ENCODE measurements around the gene CD9. TPM values are rescaled to one million over a fixed set of nuclear protein-coding genes. Genes with fewer than 3 reads are reported as not detected.
"Not testable (repeated sequence)": the region's sequence is repeated elsewhere in the genome, so short reads cannot be mapped to it uniquely, and the experiment has no call there.

Gene CD9
- total RNA-seq, 2 donors from 2014 or later: 249 to 300 TPM

- no peak overlapping the region for H3K4me3 ChIP-seq
- DNase-seq (ENCODE audit: low spot score): no peak
- TF ChIP-seq CTCF (IDR thresholded peaks at IDR 0.05): no peak
- no peaks in the 10 kb centered on the region for H3K9me3 ChIP-seq
- H3K27ac ChIP-seq: peak overlapping the region; percentile 76 to 87
- no peak for ATAC-seq (ENCODE audit: insufficient number of reproducible peaks, low FRiP score, low read depth)
- H3K36me3 ChIP-seq: no peaks in the 10 kb centered on the region
- peaks cover 19 to 41% of the 10 kb centered on the region in 2 donors for H3K4me1 ChIP-seq (ENCODE audit: control insufficient read depth in 1 of 2, low read depth in 2 of 2)
- H3K27me3 ChIP-seq (replicated peaks; ENCODE audit: insufficient read depth): no peaks in the 10 kb centered on the region
Observed at GRCh38 chr12:6189028-6189427, 11.2 kb upstream of the CD9 start.

GRCh38 chr12:6189952-6190598 lies 10.1 kb upstream of the CD9 start:
- not testable (repeated sequence) for ATAC-seq (ENCODE audit: insufficient number of reproducible peaks, low FRiP score, low read depth); H3K27ac ChIP-seq; H3K4me3 ChIP-seq

GRCh38 chr12:6190767-6191530 lies 9.3 kb upstream of the CD9 start:
- not testable (repeated sequence) for H3K27ac ChIP-seq; DNase-seq (ENCODE audit: low spot score); ATAC-seq (ENCODE audit: insufficient number of reproducible peaks, low FRiP score, low read depth); H3K27me3 ChIP-seq (replicated peaks; ENCODE audit: insufficient read depth); H3K36me3 ChIP-seq; H3K9me3 ChIP-seq; H3K4me3 ChIP-seq
- H3K4me1 ChIP-seq (ENCODE audit: control insufficient read depth in 1 of 2, low read depth in 2 of 2): peaks cover 13 to 27% of the 10 kb centered on the region in 2 donors

More at GRCh38 chr12:6189952-6190598, 10.1 kb upstream of the CD9 start:
- H3K27me3 ChIP-seq (replicated peaks; ENCODE audit: insufficient read depth); DNase-seq (ENCODE audit: low spot score); H3K9me3 ChIP-seq; H3K36me3 ChIP-seq: not testable (repeated sequence)
- H3K4me1 ChIP-seq (ENCODE audit: control insufficient read depth in 1 of 2, low read depth in 2 of 2): peaks cover 15 to 34% of the 10 kb centered on the region in 2 donors

- no peaks in the 10 kb centered on the region for H3K9me3 ChIP-seq
- ATAC-seq (ENCODE audit: insufficient number of reproducible peaks, low FRiP score, low read depth): no peak
Observed at GRCh38 chr12:6192604-6193380, 7.4 kb upstream of the CD9 start.

GRCh38 chr12:6193853-6194815 lies 6.1 kb upstream of the CD9 start:
- no peak for DNase-seq (ENCODE audit: low spot score)
- no peak overlapping the region for H3K27ac ChIP-seq
- no peaks in the 10 kb centered on the region for H3K9me3 ChIP-seq
- no peak overlapping the region for H3K4me3 ChIP-seq
- H3K27me3 ChIP-seq (replicated peaks; ENCODE audit: insufficient read depth): no peaks in the 10 kb centered on the region
- peaks cover 0 to 12% of the 10 kb centered on the region in 2 donors for H3K4me1 ChIP-seq (ENCODE audit: control insufficient read depth in 1 of 2, low read depth in 2 of 2)
- no peak for ATAC-seq (ENCODE audit: insufficient number of reproducible peaks, low FRiP score, low read depth)
- no peak for TF ChIP-seq CTCF (IDR thresholded peaks at IDR 0.05)
- H3K36me3 ChIP-seq: no peaks in the 10 kb centered on the region

More at GRCh38 chr12:6192604-6193380, 7.4 kb upstream of the CD9 start:
- H3K36me3 ChIP-seq: no peaks in the 10 kb centered on the region
- no peak for DNase-seq (ENCODE audit: low spot score)
- H3K27me3 ChIP-seq (replicated peaks; ENCODE audit: insufficient read depth): no peaks in the 10 kb centered on the region
- H3K4me3 ChIP-seq: no peak overlapping the region
- no peak for TF ChIP-seq CTCF (IDR thresholded peaks at IDR 0.05)
- peaks cover 3 to 13% of the 10 kb centered on the region in 2 donors for H3K4me1 ChIP-seq (ENCODE audit: control insufficient read depth in 1 of 2, low read depth in 2 of 2)
- H3K27ac ChIP-seq: no peak overlapping the region

All from thoracic aorta (tissue), 2 donors.